ENCODE measurements around the gene VAV2. TPM values are rescaled to one million over a fixed set of nuclear protein-coding genes. Genes with fewer than 3 reads are reported as not detected.

VAV2 gene
- total RNA-seq, 3 donors from 2014 or later (not counting 1 experiment from before 2014, with no cell fraction given): 3.9 to 5.1 (median 4.8) TPM

DNA sequence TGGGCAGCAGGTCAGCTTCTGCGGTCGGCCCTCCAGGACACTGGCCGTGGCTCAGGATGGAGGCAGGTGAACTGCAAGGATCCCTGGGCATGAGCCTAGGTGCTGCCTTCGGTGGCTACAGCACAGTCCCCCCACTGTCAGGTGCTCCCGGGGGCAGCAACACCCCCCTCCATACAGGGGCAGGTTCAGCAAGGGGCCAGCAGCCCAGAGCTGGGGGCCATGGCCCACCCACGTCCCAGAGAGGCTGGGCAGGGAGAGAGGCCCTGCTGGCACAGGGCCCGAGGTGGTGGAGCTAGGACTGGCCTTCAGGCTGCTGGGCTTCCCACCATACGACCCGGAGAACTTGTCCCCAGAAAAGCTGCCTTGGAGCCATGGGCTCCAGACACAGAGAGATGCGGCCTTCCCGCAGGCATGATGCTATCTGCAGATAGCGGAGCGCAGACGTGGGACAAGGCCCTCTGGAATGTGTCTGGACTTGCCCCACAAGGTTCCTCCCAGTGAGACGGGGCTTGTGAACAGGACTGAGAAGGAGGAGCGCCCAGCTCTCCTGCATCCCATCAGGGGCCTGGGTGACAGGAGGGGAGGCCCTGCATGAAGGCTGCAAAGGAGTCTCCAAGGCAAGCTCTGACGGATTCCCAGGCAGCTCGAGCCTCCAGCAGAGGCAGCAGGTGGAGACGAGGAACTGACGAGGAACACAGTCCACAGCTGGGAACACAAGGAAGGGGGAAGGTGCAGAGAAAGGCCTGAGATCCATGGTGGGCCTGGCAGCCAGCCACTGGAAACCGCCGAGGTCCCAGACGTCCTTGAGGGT lies 111.1 kb downstream of the VAV2 start:
- WGBS (ENCODE audit: insufficient coverage): 89% methylated on average over 23 of the region's 23 CpGs

GRCh38 chr9:133880136-133880535 lies 112.0 kb downstream of the VAV2 start:
- H3K4me1 Mint-ChIP-seq: no peaks in the 10 kb centered on the region
- intact Hi-C loops (cut with micrococcal nuclease): no loop called here
- no peaks in the 10 kb centered on the region for H3K27me3 ChIP-seq (ENCODE audit: control insufficient read depth, insufficient read depth, low read length)
- H3K36me3 ChIP-seq (ENCODE audit: control insufficient read depth, insufficient read depth, low read length): no peaks in the 10 kb centered on the region
- H3K4me3 Mint-ChIP-seq: no peak overlapping the region
- no peaks in the 10 kb centered on the region for H3K4me1 ChIP-seq (ENCODE audit: control insufficient read depth, insufficient read depth, low read length)
- no peaks in the 10 kb centered on the region for H3K36me3 Mint-ChIP-seq
- no peak overlapping the region for H3K27ac ChIP-seq (ENCODE audit: low read length)
- TF ChIP-seq, protein P1, sequence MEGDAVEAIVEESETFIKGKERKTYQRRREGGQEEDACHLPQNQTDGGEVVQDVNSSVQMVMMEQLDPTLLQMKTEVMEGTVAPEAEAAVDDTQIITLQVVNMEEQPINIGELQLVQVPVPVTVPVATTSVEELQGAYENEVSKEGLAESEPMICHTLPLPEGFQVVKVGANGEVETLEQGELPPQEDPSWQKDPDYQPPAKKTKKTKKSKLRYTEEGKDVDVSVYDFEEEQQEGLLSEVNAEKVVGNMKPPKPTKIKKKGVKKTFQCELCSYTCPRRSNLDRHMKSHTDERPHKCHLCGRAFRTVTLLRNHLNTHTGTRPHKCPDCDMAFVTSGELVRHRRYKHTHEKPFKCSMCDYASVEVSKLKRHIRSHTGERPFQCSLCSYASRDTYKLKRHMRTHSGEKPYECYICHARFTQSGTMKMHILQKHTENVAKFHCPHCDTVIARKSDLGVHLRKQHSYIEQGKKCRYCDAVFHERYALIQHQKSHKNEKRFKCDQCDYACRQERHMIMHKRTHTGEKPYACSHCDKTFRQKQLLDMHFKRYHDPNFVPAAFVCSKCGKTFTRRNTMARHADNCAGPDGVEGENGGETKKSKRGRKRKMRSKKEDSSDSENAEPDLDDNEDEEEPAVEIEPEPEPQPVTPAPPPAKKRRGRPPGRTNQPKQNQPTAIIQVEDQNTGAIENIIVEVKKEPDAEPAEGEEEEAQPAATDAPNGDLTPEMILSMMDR (IDR thresholded peaks at IDR 0.05): no peak
- no peak overlapping the region for H3K27ac Mint-ChIP-seq
- DNase-seq (no peak), ATAC-seq (no peak)
- no peaks in the 10 kb centered on the region for H3K9me3 Mint-ChIP-seq
- no peaks in the 10 kb centered on the region for H3K9me3 ChIP-seq (ENCODE audit: control insufficient read depth, insufficient read depth, low read length)
- no peak overlapping the region for H3K4me3 ChIP-seq (ENCODE audit: low read length)
- WGBS (ENCODE audit: insufficient coverage): 43% methylated on average over 7 of the region's 7 CpGs
- no peaks in the 10 kb centered on the region for H3K27me3 Mint-ChIP-seq (ENCODE audit: low read depth in 2 of 2)

More for the DNA sequence above, 111.1 kb downstream of the VAV2 start:
- no peak overlapping the region for H3K4me3 Mint-ChIP-seq
- H3K27me3 Mint-ChIP-seq (ENCODE audit: low read depth in 2 of 2): no peaks in the 10 kb centered on the region
- intact Hi-C loops (cut with micrococcal nuclease): no loop called here
- no peaks in the 10 kb centered on the region for H3K36me3 ChIP-seq (ENCODE audit: control insufficient read depth, insufficient read depth, low read length)
- no peaks in the 10 kb centered on the region for H3K4me1 ChIP-seq (ENCODE audit: control insufficient read depth, insufficient read depth, low read length)
- no peaks in the 10 kb centered on the region for H3K9me3 Mint-ChIP-seq
- H3K27me3 ChIP-seq (ENCODE audit: control insufficient read depth, insufficient read depth, low read length): no peaks in the 10 kb centered on the region
- TF ChIP-seq, protein P1 (IDR thresholded peaks at IDR 0.05): no peak
- ATAC-seq (no peak), DNase-seq (no peak)
- H3K27ac Mint-ChIP-seq: no peak overlapping the region
- no peaks in the 10 kb centered on the region for H3K36me3 Mint-ChIP-seq
- H3K4me1 Mint-ChIP-seq: no peaks in the 10 kb centered on the region
- H3K27ac ChIP-seq (ENCODE audit: low read length): no peak overlapping the region
- H3K9me3 ChIP-seq (ENCODE audit: control insufficient read depth, insufficient read depth, low read length): no peaks in the 10 kb centered on the region
- no peak overlapping the region for H3K4me3 ChIP-seq (ENCODE audit: low read length)

- no peaks in the 10 kb centered on the region for H3K27me3 ChIP-seq (ENCODE audit: control insufficient read depth, insufficient read depth, low read length)
- H3K36me3 ChIP-seq (ENCODE audit: control insufficient read depth, insufficient read depth, low read length): no peaks in the 10 kb centered on the region
- H3K9me3 ChIP-seq (ENCODE audit: control insufficient read depth, insufficient read depth, low read length): no peaks in the 10 kb centered on the region
- Mint-ChIP-seq H3K9me3 (no peaks in the 10 kb centered on the region), H3K27me3 (ENCODE audit: low read depth in 2 of 2) (no peaks in the 10 kb centered on the region), H3K4me3 (no peak overlapping the region), H3K27ac (no peak overlapping the region), H3K36me3 (no peaks in the 10 kb centered on the region), H3K4me1 (no peaks in the 10 kb centered on the region)
- no peaks in the 10 kb centered on the region for H3K4me1 ChIP-seq (ENCODE audit: control insufficient read depth, insufficient read depth, low read length)
- no peak for DNase-seq
- intact Hi-C loops (cut with micrococcal nuclease): no loop called here
- H3K27ac ChIP-seq (ENCODE audit: low read length): no peak overlapping the region
- TF ChIP-seq, protein P1 (IDR thresholded peaks at IDR 0.05): no peak
- WGBS (ENCODE audit: insufficient coverage): 93% methylated on average over 11 of the region's 11 CpGs
- H3K4me3 ChIP-seq (ENCODE audit: low read length): no peak overlapping the region
- ATAC-seq: no peak
Measured at GRCh38 chr9:133879615-133880014, 112.5 kb downstream of the VAV2 start.

DNA sequence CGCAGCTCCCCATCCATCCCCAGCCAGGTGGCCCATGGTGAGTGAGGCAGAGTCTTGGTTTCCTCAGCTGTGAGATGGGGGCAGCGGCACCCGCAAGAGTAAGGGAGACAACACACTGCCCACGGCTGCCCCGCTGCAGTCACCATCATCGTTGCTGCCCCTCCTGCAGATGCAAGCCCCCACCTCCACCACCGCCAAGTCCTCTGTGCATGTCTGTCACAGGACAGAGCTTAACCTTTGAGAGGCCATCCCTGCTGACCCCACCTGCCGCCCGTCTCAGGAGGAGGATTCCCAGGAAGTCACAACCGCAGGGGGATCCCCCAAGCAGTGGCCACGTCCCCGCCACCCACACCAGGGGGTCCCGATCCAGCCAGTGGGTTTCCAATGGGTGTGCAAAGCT lies 113.7 kb downstream of the VAV2 start:
- no peaks in the 10 kb centered on the region for H3K4me1 ChIP-seq (ENCODE audit: control insufficient read depth, insufficient read depth, low read length)
- H3K27me3 ChIP-seq (ENCODE audit: control insufficient read depth, insufficient read depth, low read length): no peaks in the 10 kb centered on the region
- Mint-ChIP-seq H3K9me3 (no peaks in the 10 kb centered on the region), H3K4me3 (no peak overlapping the region), H3K27me3 (ENCODE audit: low read depth in 2 of 2) (no peaks in the 10 kb centered on the region), H3K4me1 (no peaks in the 10 kb centered on the region), H3K36me3 (no peaks in the 10 kb centered on the region), H3K27ac (no peak overlapping the region)
- no peaks in the 10 kb centered on the region for H3K36me3 ChIP-seq (ENCODE audit: control insufficient read depth, insufficient read depth, low read length)
- H3K9me3 ChIP-seq (ENCODE audit: control insufficient read depth, insufficient read depth, low read length): no peaks in the 10 kb centered on the region
- intact Hi-C loops (cut with micrococcal nuclease): no loop called here
- H3K4me3 ChIP-seq (ENCODE audit: low read length): no peak overlapping the region
- DNase-seq (no peak), ATAC-seq (no peak)
- H3K27ac ChIP-seq (ENCODE audit: low read length): no peak overlapping the region
- 92% methylated on average over 13 of the region's 13 CpGs for whole genome bisulfite sequencing (ENCODE audit: insufficient coverage)
- TF ChIP-seq, protein P1 (IDR thresholded peaks at IDR 0.05): no peak
